Medulla oblongata (tissue), 1 donor: Measurements from ENCODE around the gene CCDC92B.

Source experiments
- DNase-seq: peaks from one replicate; pipeline ENCODE4 v3.0.0-alpha.2; 2015; ENCODE audit errors: extremely low spot score

CCDC92B gene

DNA sequence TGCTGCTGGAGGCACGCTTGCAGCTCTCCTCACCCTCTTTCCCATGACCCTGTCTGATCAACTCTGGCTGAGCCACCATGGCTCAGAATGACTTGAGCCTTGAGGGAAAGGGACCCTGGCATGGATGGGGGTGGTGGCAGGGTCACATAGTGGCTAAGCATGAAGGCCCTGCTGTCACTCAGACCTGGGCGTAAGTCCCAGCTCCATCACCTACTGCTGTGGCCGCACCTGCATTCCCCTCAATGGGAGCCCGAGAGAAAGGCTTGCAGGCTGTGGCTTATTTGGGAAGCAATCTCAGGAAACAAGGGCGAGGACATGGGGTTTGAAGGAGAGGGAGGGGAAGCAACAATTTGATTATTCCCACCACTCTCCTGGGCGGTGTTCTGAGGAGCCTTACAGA, 29.0 kb upstream of the CCDC92B start:
- no peak for DNase-seq

GRCh38 chr17:2777242-2777867, 27.9 kb upstream of the CCDC92B start:
- no peak for DNase-seq

GRCh38 chr17:2776589-2777241, 27.3 kb upstream of the CCDC92B start:
- no peak for DNase-seq

- no peak for DNase-seq
These were observed 25.8 kb upstream of the CCDC92B start for GRCh38 chr17:2775206-2775605.

GRCh38 chr17:2770129-2770528, 20.7 kb upstream of the CCDC92B start:
- DNase-seq = no peak

- DNase-seq = no peak
These were observed 9.4 kb upstream of the CCDC92B start for GRCh38 chr17:2758870-2759269.

- no peak for DNase-seq
These were observed 6.7 kb upstream of the CCDC92B start for GRCh38 chr17:2755891-2756724.

- no peak for DNase-seq
These were observed 2.0 kb upstream of the CCDC92B start for GRCh38 chr17:2751491-2751890.

- no peak for DNase-seq
These were observed 1.3 kb upstream of the CCDC92B start for GRCh38 chr17:2750721-2751120.

DNA sequence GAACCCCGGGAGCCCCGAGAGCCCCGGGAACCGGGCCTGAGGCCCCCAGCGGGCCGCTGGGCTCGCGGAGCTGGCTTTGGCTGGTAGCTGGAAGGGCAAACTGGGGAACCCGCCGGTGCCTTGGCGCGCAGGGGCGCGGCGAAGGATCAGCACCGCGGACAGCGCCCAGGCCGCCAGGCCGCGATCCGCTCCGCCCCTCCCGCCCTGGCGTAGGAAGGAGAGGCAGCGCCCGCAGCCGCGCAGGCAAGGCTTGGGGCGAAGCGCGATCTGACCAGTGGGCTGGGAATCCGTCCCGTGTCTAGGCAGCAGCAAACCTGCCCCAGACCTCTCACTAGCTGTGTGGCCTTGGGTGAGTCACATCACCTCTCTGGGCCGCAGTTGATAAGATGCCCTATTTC, 331 bp upstream of the CCDC92B start:
- peak; percentile 67 for DNase-seq

GRCh38 chr17:2745317-2746037, 4.0 kb downstream of the CCDC92B start:
- peak; percentile 55 for DNase-seq

- no peak for DNase-seq
These were observed 11.8 kb downstream of the CCDC92B start for GRCh38 chr17:2737693-2738092.

DNA sequence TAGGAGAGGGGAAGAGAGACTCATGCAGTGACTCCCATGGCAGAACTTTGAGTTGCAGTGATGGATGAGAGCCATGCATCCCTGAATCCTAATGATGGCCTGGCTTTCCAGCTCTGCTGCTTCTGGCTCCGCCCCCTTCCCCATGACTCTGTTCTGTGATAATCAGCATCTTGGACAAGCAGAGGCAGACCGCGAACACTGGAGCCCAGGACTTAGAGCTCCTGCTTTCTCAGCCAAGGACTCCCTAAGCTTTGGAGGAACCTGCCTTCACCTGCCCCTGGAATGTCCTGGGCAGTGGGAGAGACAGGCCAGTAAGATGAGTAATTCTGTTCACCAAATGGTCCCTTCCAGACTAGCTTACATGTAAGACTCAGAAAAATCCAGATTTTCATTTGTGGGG, 12.5 kb downstream of the CCDC92B start:
- DNase-seq = no peak

DNA sequence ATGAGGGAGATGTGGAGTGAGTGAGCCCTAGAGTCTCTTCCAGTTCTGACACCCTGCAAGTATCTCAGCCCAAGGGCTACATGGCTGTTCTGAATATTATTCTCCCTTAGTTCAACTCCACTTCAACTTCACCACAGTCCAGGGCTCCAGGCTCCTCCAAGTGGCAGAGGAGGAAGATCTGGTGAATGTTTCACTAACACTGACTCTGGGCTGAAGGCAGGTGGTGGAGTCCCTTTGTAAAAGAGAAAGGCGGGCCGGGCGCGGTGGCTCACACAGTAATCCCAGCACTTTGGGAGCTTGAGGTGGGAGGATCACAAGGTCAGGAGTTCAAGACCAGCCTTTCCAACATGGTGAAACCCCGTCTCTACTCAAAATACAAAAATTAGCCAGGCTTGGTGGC, 13.6 kb downstream of the CCDC92B start:
- no peak for DNase-seq

GRCh38 chr17:2734939-2735338, 14.5 kb downstream of the CCDC92B start:
- DNase-seq = no peak

- DNase-seq = no peak
These were observed 17.6 kb downstream of the CCDC92B start for GRCh38 chr17:2731807-2732206.

DNA sequence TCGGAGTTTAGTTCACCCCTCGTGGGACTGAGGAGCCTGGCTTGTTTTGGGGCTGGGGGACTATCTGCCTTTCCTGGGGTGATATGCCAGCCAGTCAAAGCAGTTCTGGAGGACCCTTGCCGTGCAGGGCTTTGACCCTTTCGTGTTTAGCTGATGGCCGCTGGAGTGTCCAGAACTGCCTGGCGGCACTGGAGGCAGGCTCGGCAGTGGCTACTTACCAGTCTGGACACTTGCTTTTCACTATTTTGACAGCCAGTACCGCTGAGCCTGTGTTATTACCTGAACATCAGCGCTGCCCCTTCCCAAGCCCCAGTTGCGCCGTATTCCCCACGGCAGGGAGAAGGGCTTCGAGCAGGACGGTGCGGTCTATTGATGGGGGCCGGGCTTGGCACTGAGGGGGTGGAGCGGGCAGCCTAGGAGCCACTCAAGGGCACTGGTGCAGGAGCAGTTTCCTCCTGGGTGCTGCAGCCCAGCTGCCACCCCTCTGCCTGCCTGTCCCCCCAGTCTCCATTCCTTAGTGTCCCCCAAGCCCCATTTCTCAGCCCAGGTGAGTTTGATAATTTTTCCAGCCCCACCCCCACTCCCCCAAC, 18.6 kb downstream of the CCDC92B start:
- no peak for DNase-seq

- no peak for DNase-seq
These were observed 24.7 kb downstream of the CCDC92B start for GRCh38 chr17:2724784-2725164.

- DNase-seq = no peak
These were observed 25.3 kb downstream of the CCDC92B start for GRCh38 chr17:2723997-2724783.

DNA sequence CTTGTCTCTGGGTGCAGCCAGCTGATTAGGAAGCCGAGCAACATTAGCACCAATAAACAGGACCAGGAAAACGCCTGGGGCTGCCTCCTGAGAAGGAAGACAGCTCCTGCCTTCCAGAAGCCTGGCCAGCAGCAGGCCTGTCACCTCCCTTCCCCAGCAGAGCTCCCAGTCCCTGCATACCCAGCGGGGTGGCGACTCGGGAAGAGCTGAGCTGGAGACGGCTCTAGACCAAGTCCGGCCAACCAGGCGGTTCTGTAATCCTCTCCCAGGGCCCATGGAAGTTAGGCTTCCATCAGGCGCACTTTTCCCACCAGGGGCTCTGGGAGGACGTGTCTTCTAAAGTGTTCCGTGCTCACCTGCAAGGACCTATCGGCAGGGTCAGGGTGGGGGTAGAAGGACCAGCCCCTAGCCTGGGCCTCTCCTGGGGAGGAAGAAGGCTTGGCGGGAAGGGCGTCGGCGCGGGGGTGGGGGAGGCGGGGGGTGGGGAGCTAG, 25.9 kb downstream of the CCDC92B start:
- no peak for DNase-seq

DNA sequence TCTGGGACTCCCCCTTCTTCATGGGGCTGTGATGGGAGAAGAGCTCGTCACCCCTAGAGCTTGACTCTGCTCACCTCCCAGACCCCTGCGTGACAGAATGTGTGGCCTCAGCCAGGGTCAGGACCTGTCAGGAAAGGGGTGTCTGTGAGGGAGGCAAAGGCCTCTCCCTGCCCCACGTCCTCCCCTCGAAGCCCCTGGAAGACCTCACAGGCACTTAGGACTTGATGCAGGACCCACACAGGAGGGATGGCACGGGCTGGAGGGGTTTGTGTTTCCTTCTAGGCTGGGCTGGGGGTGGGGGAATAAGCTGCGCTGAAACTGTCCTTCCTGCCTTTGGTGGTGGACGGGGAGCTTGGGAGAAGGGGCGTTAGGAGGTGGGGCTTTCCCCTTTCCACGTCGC, 26.8 kb downstream of the CCDC92B start:
- no peak for DNase-seq
